ENCODE data around the gene BPIFB4. TPM values are rescaled to one million over a fixed set of nuclear protein-coding genes. Genes with fewer than 3 reads are reported as not detected.

Gene BPIFB4
- total and polyA plus RNA-seq, 2 experiments from 2014 or later = not detected

- H3K9me2 ChIP-seq (ENCODE audit: insufficient read depth) = no peaks in the 10 kb centered on the region
- no peaks in the 10 kb centered on the region for H3K79me2 ChIP-seq (replicated peaks; ENCODE audit: insufficient read depth)
- Mint-ChIP-seq H3K27me3 (ENCODE audit: insufficient read depth, low read depth, poor library complexity) (no peaks in the 10 kb centered on the region), H3K4me1 (no peaks in the 10 kb centered on the region), H3K9me3 (no peaks in the 10 kb centered on the region; the same call in 2 of the 3 replicates), H3K27ac (no peak overlapping the region), H3K36me3 (ENCODE audit: low read depth) (no peaks in the 10 kb centered on the region), H3K4me3 (no peak overlapping the region)
- H3K4me1 ChIP-seq (ENCODE audit: insufficient read depth) = no peaks in the 10 kb centered on the region
- TF ChIP-seq EZH2phosphoT487 (IDR thresholded peaks at IDR 0.05; ENCODE audit: unreplicated experiment) (no peak), CREB1 (CRISPR knock-in tag; IDR thresholded peaks at IDR 0.05; ENCODE audit: low read depth) (no peak), NANOG (IDR thresholded peaks at IDR 0.05; ENCODE audit: borderline replicate concordance) (no peak), POLR2AphosphoS5 (IDR thresholded peaks at IDR 0.05; ENCODE audit: low read depth) (no peak), ZNF462 (CRISPR knock-in tag; IDR thresholded peaks at IDR 0.05) (no peak), ETS1 (IDR thresholded peaks at IDR 0.05) (no peak), ZNF114 (CRISPR knock-in tag; IDR thresholded peaks at IDR 0.05) (no peak), EZH2 (IDR thresholded peaks at IDR 0.05; ENCODE audit: low read depth, unreplicated experiment) (no peak), REST (IDR thresholded peaks at IDR 0.05; ENCODE audit: unreplicated experiment) (no peak), ZNF331 (CRISPR knock-in tag; IDR thresholded peaks at IDR 0.05; ENCODE audit: low read depth) (no peak), STAT1 (IDR thresholded peaks at IDR 0.05; ENCODE audit: unreplicated experiment) (no peak), JUNB (IDR thresholded peaks at IDR 0.05; ENCODE audit: unreplicated experiment) (no peak), CTCF (conservative IDR thresholded peaks at IDR 0.05; ENCODE audit: low read depth in 2 of 2) (no peak)
- H3K4me2 ChIP-seq = no peak overlapping the region
- H3K27me3 ChIP-seq (ENCODE audit: insufficient read depth) = no peaks in the 10 kb centered on the region
- H3F3A ChIP-seq (replicated peaks; ENCODE audit: low read depth) = no peaks in the 10 kb centered on the region
- no peak overlapping the region for H3K27ac ChIP-seq (ENCODE audit: low read depth)
- no peak overlapping the region for H3K4me3 ChIP-seq
- no peak for DNase-seq (ENCODE audit: low spot score)
- ATAC-seq = no peak
- no peaks in the 10 kb centered on the region for H4K20me1 ChIP-seq (replicated peaks; ENCODE audit: insufficient read depth)
- H2AFZ ChIP-seq = no peak overlapping the region
- H3K36me3 ChIP-seq (ENCODE audit: insufficient read depth) = no peaks in the 10 kb centered on the region
Observed at GRCh38 chr20:33074675-33075074, 4.8 kb upstream of the BPIFB4 start.

All from GM23338 (cell line).